ENCODE data around the gene CCDC178. TPM values are rescaled to one million over a fixed set of nuclear protein-coding genes. Genes with fewer than 3 reads are reported as not detected.
"Not testable (repeated sequence)": the region's sequence is repeated elsewhere in the genome, so short reads cannot be mapped to it uniquely, and the experiment has no call there.

The CCDC178 gene
- 0.27 TPM for total RNA-seq
- long read RNA-seq: 0 reads

- intact Hi-C loops (cut with DNase I): no loop called here
- no peak for DNase-seq (ENCODE audit: low spot score)
Observed at GRCh38 chr18:33440060-33441043, at the start of gene CCDC178. Gene CCDC178 (minus strand): TSS chr18:33440721. CDS start chr18:33412088, 28,633 bp downstream.

DNA sequence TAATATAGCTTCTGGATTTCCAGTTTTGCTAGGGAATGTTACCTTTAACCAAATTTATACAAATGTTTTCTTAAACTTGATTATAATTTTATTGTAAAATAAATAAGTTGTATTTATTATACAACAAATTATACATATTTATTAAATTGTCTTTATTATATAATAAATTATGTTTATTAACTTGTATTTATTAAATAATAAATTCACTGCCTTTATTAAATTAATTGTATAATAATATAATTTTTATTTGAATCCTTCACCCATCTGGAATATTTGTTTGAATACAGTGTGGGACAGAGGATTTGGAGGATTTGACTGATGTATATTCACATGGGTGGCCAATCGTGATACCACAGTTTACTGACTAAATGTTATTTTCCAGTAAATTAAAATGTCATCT lies 43.4 kb upstream of the CCDC178 start:
- no peak for DNase-seq (ENCODE audit: low spot score)
- intact Hi-C loops (cut with DNase I): no loop called here

DNA sequence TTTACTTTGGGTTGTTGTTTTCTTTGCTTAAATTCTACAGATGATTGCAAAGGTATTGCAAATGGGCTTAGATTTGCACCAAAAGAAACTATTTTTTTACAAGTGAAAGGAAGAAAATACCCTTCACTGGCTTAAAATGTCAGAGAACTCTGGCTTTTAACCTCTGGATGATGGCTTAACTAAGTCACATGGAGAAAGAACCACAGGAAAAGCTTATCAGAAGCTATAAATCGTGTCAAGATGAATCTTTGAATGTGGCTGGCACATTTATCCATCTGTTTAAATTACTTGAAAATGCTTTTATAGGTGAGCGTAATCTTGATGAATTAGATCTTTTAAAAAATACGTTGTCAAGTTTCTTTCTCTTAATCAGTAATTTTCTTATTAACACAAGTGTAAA lies 32.0 kb upstream of the CCDC178 start:
- intact Hi-C loops (cut with DNase I): no loop called here
- no peak for DNase-seq (ENCODE audit: low spot score)

GRCh38 chr18:33470216-33470615 lies 29.7 kb upstream of the CCDC178 start:
- intact Hi-C loops (cut with DNase I): no loop called here
- DNase-seq (ENCODE audit: low spot score): no peak

- DNase-seq (ENCODE audit: low spot score): no peak
- intact Hi-C loops (cut with DNase I): no loop called here
Observed at GRCh38 chr18:33469699-33470098, 29.2 kb upstream of the CCDC178 start.

- DNase-seq (ENCODE audit: low spot score): no peak
- intact Hi-C loops (cut with DNase I): no loop called here
Observed at GRCh38 chr18:33467531-33467930, 27.0 kb upstream of the CCDC178 start.

- intact Hi-C loops (cut with DNase I): no loop called here
- no peak for DNase-seq (ENCODE audit: low spot score)
Observed at GRCh38 chr18:33466822-33467221, 26.3 kb upstream of the CCDC178 start.

GRCh38 chr18:33460681-33461080 lies 20.2 kb upstream of the CCDC178 start:
- intact Hi-C loops (cut with DNase I): no loop called here

DNA sequence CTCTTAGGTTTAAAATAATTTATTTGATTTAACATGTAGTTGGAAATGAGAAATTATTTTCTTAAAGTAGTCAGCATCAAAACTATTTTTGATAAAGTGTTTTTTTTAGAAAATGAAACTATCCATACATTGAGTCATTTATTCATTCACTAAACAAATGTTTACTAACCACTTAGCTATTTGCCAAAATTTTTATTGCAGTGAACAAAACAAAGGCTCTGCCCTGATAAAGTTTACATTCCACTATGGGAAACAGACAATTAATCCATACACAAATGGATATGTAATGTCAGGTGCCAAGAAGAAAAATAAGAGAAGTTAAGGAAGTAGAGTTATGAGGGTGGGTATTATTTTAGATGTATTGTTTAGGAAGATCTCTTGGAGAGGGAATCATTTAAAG lies 19.1 kb upstream of the CCDC178 start:
- DNase-seq (ENCODE audit: low spot score): no peak
- intact Hi-C loops (cut with DNase I): no loop called here

More at GRCh38 chr18:33460681-33461080, 20.2 kb upstream of the CCDC178 start:
- no peak for DNase-seq (ENCODE audit: low spot score)

- DNase-seq (ENCODE audit: low spot score): no peak
- intact Hi-C loops (cut with DNase I): no loop called here
Observed at GRCh38 chr18:33446604-33447003, 6.1 kb upstream of the CCDC178 start.

- intact Hi-C loops (cut with DNase I): no loop called here
Observed at GRCh38 chr18:33444709-33445108, 4.2 kb upstream of the CCDC178 start.

DNA sequence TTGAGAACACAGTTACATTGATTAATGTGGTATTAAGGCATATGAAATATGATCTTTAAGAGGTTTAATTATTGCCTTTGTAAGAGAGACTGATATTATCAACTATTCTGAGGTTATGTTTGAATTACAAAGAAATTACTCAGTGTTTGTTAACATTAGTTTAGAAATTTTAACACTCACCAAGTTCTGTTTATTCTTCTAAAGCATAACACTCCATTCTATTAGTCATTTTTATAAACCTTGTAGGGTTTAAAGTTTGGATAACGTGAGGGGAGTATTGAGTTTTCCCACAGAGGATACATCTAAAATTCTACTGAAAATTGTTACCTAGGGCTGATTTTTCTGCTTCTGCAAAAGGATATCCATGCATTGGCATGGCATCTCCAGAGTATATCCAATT lies 7.7 kb downstream of the CCDC178 start:
- intact Hi-C loops (cut with DNase I): no loop called here
- no peak for DNase-seq (ENCODE audit: low spot score)

More at GRCh38 chr18:33444709-33445108, 4.2 kb upstream of the CCDC178 start:
- DNase-seq (ENCODE audit: low spot score): no peak

- intact Hi-C loops (cut with DNase I): no loop called here
- DNase-seq (ENCODE audit: low spot score): no peak
Observed at GRCh38 chr18:33427549-33427948, 13.0 kb downstream of the CCDC178 start.

DNA sequence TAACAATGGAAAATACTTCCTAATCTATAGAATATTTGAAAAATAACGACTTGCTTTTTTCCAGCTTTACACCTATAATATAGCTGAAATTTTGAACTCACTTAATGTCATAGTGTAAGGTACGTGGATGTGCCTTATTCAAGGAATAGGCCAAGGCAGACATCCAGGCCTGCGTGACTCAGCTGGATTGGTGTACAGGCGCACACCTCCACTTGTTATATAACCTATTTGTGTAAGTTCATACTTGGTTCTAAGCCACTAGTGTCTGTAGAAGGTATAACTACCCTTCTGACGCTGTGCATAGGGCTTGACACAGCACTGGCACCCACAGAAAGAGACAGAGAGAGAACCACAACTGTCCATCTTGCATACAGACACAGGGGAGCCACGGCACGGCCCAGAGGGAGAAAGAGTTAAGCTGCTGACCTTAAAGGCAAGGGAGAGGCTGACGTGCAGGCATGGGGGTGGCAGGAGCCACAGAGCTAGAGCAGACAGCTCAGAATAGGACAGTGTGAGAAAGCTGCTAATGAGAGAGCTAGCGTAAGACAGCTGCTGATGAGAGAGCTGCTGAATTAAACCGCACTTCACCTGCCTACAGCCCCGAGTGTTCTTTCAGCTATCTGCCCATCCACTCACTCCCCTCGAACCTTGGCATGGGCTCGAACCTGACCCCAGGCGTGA lies 16.1 kb downstream of the CCDC178 start:
- no peak for DNase-seq (ENCODE audit: low spot score)
- intact Hi-C loops (cut with DNase I): no loop called here

GRCh38 chr18:33421225-33421624 lies 19.3 kb downstream of the CCDC178 start:
- intact Hi-C loops (cut with DNase I): no loop called here
- no peak for DNase-seq (ENCODE audit: low spot score)

DNA sequence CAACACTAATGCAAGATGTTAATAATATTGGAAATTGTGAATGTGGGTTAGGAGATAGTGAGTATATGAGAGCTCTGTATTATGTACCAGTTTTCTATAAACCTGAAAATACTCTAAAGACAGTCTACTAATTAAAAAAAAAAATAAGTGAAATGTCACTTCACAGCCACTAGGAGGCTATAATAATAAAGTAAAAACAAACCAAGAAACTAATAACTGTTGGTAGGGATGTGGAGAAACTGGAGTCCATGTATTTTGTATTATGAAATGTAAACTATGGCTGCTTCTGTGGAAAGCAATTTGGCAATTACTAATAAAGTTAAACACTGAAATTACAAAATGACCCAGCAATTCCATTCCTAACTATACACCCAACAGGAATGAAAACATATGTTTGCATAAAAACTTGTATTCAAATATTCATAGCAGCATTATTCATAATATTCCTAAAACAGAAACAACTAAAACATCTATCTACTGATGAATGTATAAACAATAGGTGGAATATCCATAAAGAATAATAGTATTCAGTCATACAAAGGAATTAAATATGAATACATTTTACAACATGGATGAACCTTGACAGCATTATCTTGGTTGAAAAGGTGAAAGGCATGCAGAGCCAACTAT lies 36.2 kb downstream of the CCDC178 start:
- DNase-seq (ENCODE audit: low spot score): no peak
- intact Hi-C loops (cut with DNase I): no loop called here

DNA sequence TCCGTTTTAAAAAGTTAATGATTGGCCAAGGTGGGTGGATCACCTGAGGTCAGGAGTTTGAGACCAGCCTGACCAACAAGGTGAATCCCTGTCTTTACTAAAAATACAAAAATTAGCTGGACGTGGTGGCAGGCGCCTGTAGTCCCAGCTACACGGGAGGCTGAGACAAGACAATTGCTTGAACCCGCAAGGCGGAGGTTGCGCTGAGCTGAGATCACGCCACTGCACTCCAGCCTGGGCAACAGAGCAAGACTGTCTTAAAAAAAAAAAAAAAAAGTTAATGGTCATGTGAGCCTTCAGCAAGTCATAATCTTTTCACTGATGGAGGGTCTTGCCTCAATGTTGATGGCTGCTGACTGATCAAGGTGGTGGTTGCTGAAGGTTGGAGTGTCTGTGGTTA lies 41.6 kb downstream of the CCDC178 start:
- intact Hi-C loops (cut with DNase I); DNase-seq (ENCODE audit: low spot score): not testable (repeated sequence)

- no peak for DNase-seq (ENCODE audit: low spot score)
Observed at GRCh38 chr18:33375829-33376228, 64.7 kb downstream of the CCDC178 start.

DNA sequence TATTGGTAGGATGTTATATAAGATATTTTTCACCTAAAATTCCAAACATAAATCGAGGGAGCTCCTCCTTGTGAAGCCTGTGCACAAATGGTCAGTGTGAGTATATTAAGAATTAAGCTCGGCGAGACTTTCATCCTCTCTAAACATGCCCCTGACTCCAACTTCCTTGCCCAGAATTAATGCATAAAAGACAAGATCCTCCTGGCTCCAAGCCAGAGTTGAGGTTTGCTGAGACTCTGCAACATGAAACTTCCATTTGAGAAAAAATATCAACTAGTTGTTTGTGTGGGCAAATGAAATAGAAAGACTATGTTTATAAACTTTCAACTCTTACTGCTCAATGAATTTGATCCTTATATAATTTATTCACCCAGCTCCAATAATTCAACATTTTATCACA lies 68.1 kb downstream of the CCDC178 start:
- intact Hi-C loops (cut with DNase I): no loop called here
- DNase-seq (ENCODE audit: low spot score): no peak

More at GRCh38 chr18:33375829-33376228, 64.7 kb downstream of the CCDC178 start:
- intact Hi-C loops (cut with DNase I): no loop called here

Data from cardiac septum (tissue), 1 donor.